ENCODE data around the gene LEMD2. TPM values are rescaled to one million over a fixed set of nuclear protein-coding genes. Genes with fewer than 3 reads are reported as not detected.

Gene LEMD2
- total RNA-seq, 4 donors from 2014 or later = 57.3 to 159 (median 112) TPM

DNA sequence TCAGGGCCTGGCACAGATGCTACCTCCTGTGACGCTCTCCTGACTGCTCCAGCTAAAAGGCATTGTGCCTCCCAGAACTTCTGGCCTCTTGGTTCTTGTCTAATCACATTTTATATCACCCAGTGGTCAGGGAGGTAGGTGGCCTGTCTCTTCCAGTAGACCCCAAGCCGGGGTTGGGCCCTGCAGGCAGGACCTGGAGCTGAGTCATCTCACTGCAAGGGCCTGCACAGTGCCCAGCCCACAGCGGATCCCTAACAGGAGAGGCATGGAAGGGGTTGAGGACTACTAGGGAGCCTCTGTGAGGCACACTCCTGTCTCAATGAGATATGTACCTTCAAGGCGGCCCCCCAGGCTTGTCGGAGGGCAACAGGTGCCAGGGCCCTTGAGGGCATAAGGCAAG lies 6.4 kb downstream of the LEMD2 start:
- intact Hi-C loops (cut with DNase I; ENCODE audit: low total_unique reads) = no loop called here
- no peak overlapping the region for H3K27ac ChIP-seq
- in situ Hi-C loops (cut with MboI; ENCODE audit: low pct_ligation_motif_present in 1 of 4, low pct_unique_long_range_greater_than_20kb in 1 of 4, low sequenced_read_pairs in 3 of 4) = no loop called here
- no peak for TF ChIP-seq POLR2AphosphoS5 (IDR thresholded peaks at IDR 0.05)
- no peaks in the 10 kb centered on the region for H3K27me3 ChIP-seq
- H3K4me1 ChIP-seq = peaks cover 14 to 27% (median 26%) of the 10 kb centered on the region in 4 donors
- peaks cover 0 to 65% (median 25%) of the 10 kb centered on the region in 4 donors for H3K36me3 ChIP-seq
- H3K4me3 ChIP-seq = no peak overlapping the region
- H3K9me3 ChIP-seq = no peaks in the 10 kb centered on the region
- WGBS, 2 donors (ENCODE audit: low coverage in 1 of 2) = 99% methylated on average over 5 of the region's 5 CpGs; no CpG with 5 or more reads in 1 of the 2 donors
- no peak for DNase-seq

- no peaks in the 10 kb centered on the region for H3K9me3 ChIP-seq
- intact Hi-C loops (cut with DNase I; ENCODE audit: low total_unique reads) = no loop called here
- H3K27me3 ChIP-seq = no peaks in the 10 kb centered on the region
- H3K4me1 ChIP-seq = peaks cover 4 to 16% (median 15%) of the 10 kb centered on the region in 4 donors
- H3K4me3 ChIP-seq = no peak overlapping the region
- DNase-seq = no peak
- no peak overlapping the region for H3K27ac ChIP-seq
- WGBS, 2 donors (ENCODE audit: low coverage in 1 of 2) = 60 to 80% methylated on average over 2 to 16 of the region's 16 CpGs
- peaks cover 0 to 77% (median 33%) of the 10 kb centered on the region in 4 donors for H3K36me3 ChIP-seq
- in situ Hi-C loops (cut with MboI; ENCODE audit: low pct_ligation_motif_present in 1 of 4, low pct_unique_long_range_greater_than_20kb in 1 of 4, low sequenced_read_pairs in 3 of 4) = no loop called here
- TF ChIP-seq EP300 (IDR thresholded peaks at IDR 0.05; ENCODE audit: low read depth) = no peak
- TF ChIP-seq POLR2A (IDR thresholded peaks at IDR 0.05) = no peak
- no peak for TF ChIP-seq POLR2AphosphoS5 (IDR thresholded peaks at IDR 0.05)
- no peak for TF ChIP-seq CTCF (IDR thresholded peaks at IDR 0.05)
Observed at GRCh38 chr6:33781131-33781975, 7.6 kb downstream of the LEMD2 start.

DNA sequence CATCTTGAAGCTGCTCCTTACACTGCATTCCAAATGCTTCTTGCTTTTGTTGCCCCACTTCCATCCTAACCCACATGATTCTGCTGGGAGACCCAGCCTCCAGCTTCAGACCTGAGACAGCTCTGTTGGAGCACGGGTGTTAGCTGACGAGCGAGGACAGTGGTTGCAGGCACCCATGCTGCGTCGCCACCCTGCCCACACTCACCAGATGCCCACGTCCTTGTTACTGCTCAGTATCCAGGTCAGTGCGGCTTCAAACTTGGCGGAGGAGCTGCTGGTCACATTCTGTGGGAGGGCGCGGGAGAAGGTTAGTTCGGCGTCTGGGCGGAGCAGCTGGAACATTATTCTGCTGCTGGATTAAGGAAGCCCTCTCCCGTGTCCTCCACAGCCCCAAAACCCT lies 9.0 kb downstream of the LEMD2 start:
- no peak for DNase-seq
- 90% methylated on average over 14 of the region's 14 CpGs; no CpG with 5 or more reads in 1 of the 2 donors for WGBS, 2 donors (ENCODE audit: low coverage in 1 of 2)

GRCh38 chr6:33779290-33779689 lies 9.6 kb downstream of the LEMD2 start:
- H3K36me3 ChIP-seq = peaks cover 0 to 90% (median 42%) of the 10 kb centered on the region in 4 donors
- H3K9me3 ChIP-seq = no peaks in the 10 kb centered on the region
- no peak for TF ChIP-seq CTCF (IDR thresholded peaks at IDR 0.05)
- no peak for TF ChIP-seq EP300 (IDR thresholded peaks at IDR 0.05; ENCODE audit: low read depth)
- TF ChIP-seq POLR2AphosphoS5 (IDR thresholded peaks at IDR 0.05) = no peak
- no peak for TF ChIP-seq POLR2A (IDR thresholded peaks at IDR 0.05)
- WGBS, 2 donors (ENCODE audit: low coverage in 1 of 2) = 87% methylated on average over 5 to 7 of the region's 7 CpGs
- H3K4me3 ChIP-seq = no peak overlapping the region
- in situ Hi-C loops (cut with MboI; ENCODE audit: low pct_ligation_motif_present in 1 of 4, low pct_unique_long_range_greater_than_20kb in 1 of 4, low sequenced_read_pairs in 3 of 4) (loop anchor here in 3 of 4 donors (10.0 kb wide), 3 partner anchors 246 to 376 kb away; no protein-coding TSS in a partner anchor), intact Hi-C loops (cut with DNase I; ENCODE audit: low total_unique reads) (no loop called here)
- no peaks in the 10 kb centered on the region for H3K27me3 ChIP-seq
- H3K4me1 ChIP-seq = no peaks in the 10 kb centered on the region
- no peak overlapping the region for H3K27ac ChIP-seq
- DNase-seq = no peak

More for the DNA sequence above, 9.0 kb downstream of the LEMD2 start:
- peaks cover 0 to 4% (median under 1%) of the 10 kb centered on the region in 4 donors for H3K4me1 ChIP-seq
- peaks cover 0 to 92% (median 40%) of the 10 kb centered on the region in 4 donors for H3K36me3 ChIP-seq
- H3K27me3 ChIP-seq = no peaks in the 10 kb centered on the region
- H3K9me3 ChIP-seq = no peaks in the 10 kb centered on the region
- TF ChIP-seq POLR2AphosphoS5 (IDR thresholded peaks at IDR 0.05) = no peak
- no peak for TF ChIP-seq EP300 (IDR thresholded peaks at IDR 0.05; ENCODE audit: low read depth)
- no peak for TF ChIP-seq CTCF (IDR thresholded peaks at IDR 0.05)
- no peak for TF ChIP-seq POLR2A (IDR thresholded peaks at IDR 0.05)
- in situ Hi-C loops (cut with MboI; ENCODE audit: low pct_ligation_motif_present in 1 of 4, low pct_unique_long_range_greater_than_20kb in 1 of 4, low sequenced_read_pairs in 3 of 4) (loop anchor here in 3 of 4 donors (10.0 kb wide), 3 partner anchors 245 to 375 kb away; no protein-coding TSS in a partner anchor), intact Hi-C loops (cut with DNase I; ENCODE audit: low total_unique reads) (no loop called here)
- no peak overlapping the region for H3K27ac ChIP-seq
- no peak overlapping the region for H3K4me3 ChIP-seq
